Measurements from ENCODE around the gene SMAD7. TPM values are rescaled to one million over a fixed set of nuclear protein-coding genes. Genes with fewer than 3 reads are reported as not detected.

The SMAD7 gene
- total RNA-seq, 2 experiments from 2014 or later: 2.9 to 15.1 TPM

DNA sequence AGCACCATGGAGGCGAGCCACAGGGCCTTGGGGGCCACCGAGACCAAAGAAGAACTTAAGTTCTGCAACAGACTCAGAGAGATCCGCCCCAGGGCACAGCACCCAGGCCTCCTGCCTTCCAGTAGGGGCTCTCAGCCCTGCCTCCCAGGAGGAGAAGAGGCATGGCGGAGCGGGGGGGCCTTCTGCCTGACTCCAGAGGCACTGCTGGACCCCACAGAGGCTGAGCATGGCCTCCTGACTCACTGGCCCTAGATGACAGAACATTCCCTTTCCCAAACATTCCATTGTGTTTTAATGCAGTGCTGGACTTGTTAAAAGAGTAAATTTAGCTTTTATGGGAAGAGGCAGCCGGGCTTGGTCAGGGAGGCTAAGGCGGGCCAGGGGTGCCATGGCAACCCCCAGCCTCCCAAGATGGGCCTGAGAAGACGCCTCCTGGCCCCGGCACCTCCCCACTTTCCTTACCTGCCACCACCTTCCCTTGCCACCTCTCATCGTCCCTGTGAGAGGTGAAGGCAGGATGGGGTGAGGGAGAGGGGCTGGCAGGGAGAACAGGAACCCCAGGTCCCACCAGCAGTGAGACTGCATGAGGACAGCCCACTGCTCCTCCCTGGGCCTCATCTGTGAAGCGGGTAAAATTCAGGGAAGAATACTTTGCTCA is 65.4 kb downstream of the SMAD7 start:
- ChIA-PET POLR2A (no interaction called here), CTCF (ENCODE audit: unreplicated experiment) (no interaction called here)
- Histone ChIP-seq H3K36me3 (ENCODE audit: insufficient read depth, low read length) (no peaks in the 10 kb centered on the region), H3K4me1 (ENCODE audit: insufficient read depth, low read length, poor library complexity, severe bottlenecking) (no peaks in the 10 kb centered on the region), H3K27ac (ENCODE audit: low read depth, low read length, poor library complexity, severe bottlenecking) (no peak overlapping the region), H3K9me3 (ENCODE audit: low read length) (no peaks in the 10 kb centered on the region), H3K4me3 (ENCODE audit: low read depth, low read length, poor library complexity, severe bottlenecking) (no peak overlapping the region), H3K4me2 (ENCODE audit: low read length) (no peak overlapping the region), H4K20me1 (ENCODE audit: insufficient read depth, low read length) (no peaks in the 10 kb centered on the region), H2AFZ (ENCODE audit: low read length) (no peak overlapping the region), H3K79me2 (ENCODE audit: insufficient read depth, low read depth, low read length) (no peaks in the 10 kb centered on the region), H3K9me2 (ENCODE audit: insufficient read depth, low read length) (no peaks in the 10 kb centered on the region)
- BruUV-seq (replicated peaks): no TSS peak
- TF ChIP-seq EZH2phosphoT487 (IDR thresholded peaks at IDR 0.05; ENCODE audit: borderline replicate concordance, low read depth, low read length): no peak
- TF ChIP-seq, protein P1, sequence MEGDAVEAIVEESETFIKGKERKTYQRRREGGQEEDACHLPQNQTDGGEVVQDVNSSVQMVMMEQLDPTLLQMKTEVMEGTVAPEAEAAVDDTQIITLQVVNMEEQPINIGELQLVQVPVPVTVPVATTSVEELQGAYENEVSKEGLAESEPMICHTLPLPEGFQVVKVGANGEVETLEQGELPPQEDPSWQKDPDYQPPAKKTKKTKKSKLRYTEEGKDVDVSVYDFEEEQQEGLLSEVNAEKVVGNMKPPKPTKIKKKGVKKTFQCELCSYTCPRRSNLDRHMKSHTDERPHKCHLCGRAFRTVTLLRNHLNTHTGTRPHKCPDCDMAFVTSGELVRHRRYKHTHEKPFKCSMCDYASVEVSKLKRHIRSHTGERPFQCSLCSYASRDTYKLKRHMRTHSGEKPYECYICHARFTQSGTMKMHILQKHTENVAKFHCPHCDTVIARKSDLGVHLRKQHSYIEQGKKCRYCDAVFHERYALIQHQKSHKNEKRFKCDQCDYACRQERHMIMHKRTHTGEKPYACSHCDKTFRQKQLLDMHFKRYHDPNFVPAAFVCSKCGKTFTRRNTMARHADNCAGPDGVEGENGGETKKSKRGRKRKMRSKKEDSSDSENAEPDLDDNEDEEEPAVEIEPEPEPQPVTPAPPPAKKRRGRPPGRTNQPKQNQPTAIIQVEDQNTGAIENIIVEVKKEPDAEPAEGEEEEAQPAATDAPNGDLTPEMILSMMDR (conservative IDR thresholded peaks at IDR 0.05; ENCODE audit: low read length): no peak
- intact Hi-C loops (cut with micrococcal nuclease; ENCODE audit: unreplicated experiment): no loop called here
- DNase-seq (ENCODE audit: low spot score): no peak

DNA sequence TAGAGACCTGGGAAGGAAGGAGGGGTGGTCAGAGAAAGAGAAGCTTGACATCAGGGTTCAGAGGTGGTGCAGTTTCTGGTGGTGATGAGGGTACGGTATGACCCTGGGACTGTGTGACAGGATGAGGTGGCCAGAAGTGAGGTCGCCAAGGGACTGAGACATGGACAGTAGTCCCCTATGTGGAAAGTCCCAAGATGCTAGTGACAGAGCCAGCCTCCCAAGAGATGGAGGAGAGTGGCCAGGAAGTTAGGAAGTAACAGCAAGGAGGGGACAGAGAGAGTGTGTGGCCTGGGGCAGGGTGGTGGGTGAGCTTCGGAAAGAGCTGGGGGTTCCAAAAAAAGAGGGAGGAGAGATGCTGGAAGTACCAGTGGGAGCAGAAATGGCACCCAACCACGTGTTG is 66.0 kb downstream of the SMAD7 start:
- BruUV-seq (replicated peaks): no TSS peak
- no peak for DNase-seq (ENCODE audit: low spot score)
- ChIA-PET POLR2A (interaction anchor here (0.8 kb wide), 1 partner anchor 13 kb away, joined by 7 read pairs; no protein-coding TSS in a partner anchor), CTCF (ENCODE audit: unreplicated experiment) (no interaction called here)
- H3K36me3 ChIP-seq (ENCODE audit: insufficient read depth, low read length): no peaks in the 10 kb centered on the region
- H3K4me1 ChIP-seq (ENCODE audit: insufficient read depth, low read length, poor library complexity, severe bottlenecking): no peaks in the 10 kb centered on the region
- no peak overlapping the region for H3K4me2 ChIP-seq (ENCODE audit: low read length)
- no peak overlapping the region for H2AFZ ChIP-seq (ENCODE audit: low read length)
- no peak overlapping the region for H3K27ac ChIP-seq (ENCODE audit: low read depth, low read length, poor library complexity, severe bottlenecking)
- no peaks in the 10 kb centered on the region for H3K79me2 ChIP-seq (ENCODE audit: insufficient read depth, low read depth, low read length)
- intact Hi-C loops (cut with micrococcal nuclease; ENCODE audit: unreplicated experiment): no loop called here
- no peak for TF ChIP-seq EZH2phosphoT487 (IDR thresholded peaks at IDR 0.05; ENCODE audit: borderline replicate concordance, low read depth, low read length)
- TF ChIP-seq, protein P1 (conservative IDR thresholded peaks at IDR 0.05; ENCODE audit: low read length): no peak
- no peaks in the 10 kb centered on the region for H3K9me3 ChIP-seq (ENCODE audit: low read length)
- H3K4me3 ChIP-seq (ENCODE audit: low read depth, low read length, poor library complexity, severe bottlenecking): no peak overlapping the region
- H3K9me2 ChIP-seq (ENCODE audit: insufficient read depth, low read length): no peaks in the 10 kb centered on the region
- no peaks in the 10 kb centered on the region for H4K20me1 ChIP-seq (ENCODE audit: insufficient read depth, low read length)

DNA sequence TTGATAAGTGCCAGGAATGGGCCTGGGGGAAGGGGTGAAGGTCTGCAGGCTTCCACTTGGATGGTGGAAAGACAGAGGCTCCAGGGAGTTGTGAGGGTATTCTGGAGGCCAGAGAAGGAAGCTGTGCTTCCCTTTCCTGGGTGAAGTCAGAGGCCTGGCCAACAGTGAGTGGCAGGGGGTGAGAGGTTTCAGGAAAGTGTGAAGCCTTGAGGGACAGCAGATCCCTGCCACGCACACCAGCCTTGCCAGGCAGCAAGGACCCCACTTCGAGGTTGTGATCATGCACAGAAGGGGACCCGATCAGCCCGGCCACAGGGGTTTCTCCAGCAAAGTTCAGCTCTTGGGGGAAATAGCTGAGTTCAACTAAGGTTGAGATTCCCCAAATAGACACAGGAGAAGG is 66.5 kb downstream of the SMAD7 start:
- Histone ChIP-seq H3K4me2 (ENCODE audit: low read length) (no peak overlapping the region), H3K79me2 (ENCODE audit: insufficient read depth, low read depth, low read length) (no peaks in the 10 kb centered on the region), H3K27ac (ENCODE audit: low read depth, low read length, poor library complexity, severe bottlenecking) (no peak overlapping the region), H3K9me2 (ENCODE audit: insufficient read depth, low read length) (no peaks in the 10 kb centered on the region), H3K9me3 (ENCODE audit: low read length) (no peaks in the 10 kb centered on the region), H2AFZ (ENCODE audit: low read length) (no peak overlapping the region), H3K4me3 (ENCODE audit: low read depth, low read length, poor library complexity, severe bottlenecking) (no peak overlapping the region), H3K4me1 (ENCODE audit: insufficient read depth, low read length, poor library complexity, severe bottlenecking) (no peaks in the 10 kb centered on the region), H4K20me1 (ENCODE audit: insufficient read depth, low read length) (no peaks in the 10 kb centered on the region), H3K36me3 (ENCODE audit: insufficient read depth, low read length) (no peaks in the 10 kb centered on the region)
- BruUV-seq (replicated peaks): no TSS peak
- TF ChIP-seq, protein P1 (conservative IDR thresholded peaks at IDR 0.05; ENCODE audit: low read length): no peak
- TF ChIP-seq EZH2phosphoT487 (IDR thresholded peaks at IDR 0.05; ENCODE audit: borderline replicate concordance, low read depth, low read length): no peak
- ChIA-PET POLR2A (interaction anchor here (0.6 to 0.8 kb wide), 2 partner anchors 13 to 641 kb away, joined by 5 to 7 read pairs; no protein-coding TSS in a partner anchor), CTCF (ENCODE audit: unreplicated experiment) (no interaction called here)
- no peak for DNase-seq (ENCODE audit: low spot score)
- intact Hi-C loops (cut with micrococcal nuclease; ENCODE audit: unreplicated experiment): no loop called here

Data from OCI-LY7 (cell line).